CD4-positive, alpha-beta T cell treated with Interleukin-6 for 4 hours (primary cell): Measurements from ENCODE around the gene ITSN1.
"Not testable (repeated sequence)": the region's sequence is repeated elsewhere in the genome, so short reads cannot be mapped to it uniquely, and the experiment has no call there.

Source experiments
- DNase-seq: peaks from one replicate; pipeline ENCODE4 v3.0.0-alpha.2; 2020; ENCODE audit warnings: mixed read lengths

The ITSN1 gene

GRCh38 chr21:33642027-33642895 is at the start of gene ITSN1:
TSS of gene ITSN1 (plus strand) at chr21:33642501. CDS start at chr21:33718829, 76,328 bp downstream.
- DNase-seq = peak; percentile 100

GRCh38 chr21:33598051-33598450 is 44.2 kb upstream of the ITSN1 start:
- no peak for DNase-seq

- DNase-seq = no peak
Observed at GRCh38 chr21:33608559-33608958, 33.7 kb upstream of the ITSN1 start.

GRCh38 chr21:33611006-33611744 is 31.1 kb upstream of the ITSN1 start:
- DNase-seq = no peak

DNA sequence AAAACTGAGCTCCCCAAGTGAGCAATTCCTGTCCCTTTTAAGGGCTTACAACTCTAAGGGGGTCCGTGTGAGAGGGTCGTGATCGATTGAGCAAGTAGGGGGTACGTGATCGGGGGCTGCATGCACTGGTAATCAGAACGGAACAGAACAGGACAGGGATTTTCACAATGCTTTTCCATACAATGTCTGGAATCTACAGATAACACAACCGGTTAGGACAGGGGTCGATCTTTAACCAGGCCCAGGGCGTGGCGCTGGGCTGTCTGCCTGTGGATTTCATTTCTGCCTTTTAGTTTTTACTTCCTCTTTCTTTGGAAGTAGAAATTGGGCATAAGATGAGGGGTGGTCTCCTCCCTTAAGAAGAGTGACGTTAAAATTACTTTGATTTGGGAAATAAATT is 24.7 kb upstream of the ITSN1 start:
- DNase-seq = not testable (repeated sequence)

DNA sequence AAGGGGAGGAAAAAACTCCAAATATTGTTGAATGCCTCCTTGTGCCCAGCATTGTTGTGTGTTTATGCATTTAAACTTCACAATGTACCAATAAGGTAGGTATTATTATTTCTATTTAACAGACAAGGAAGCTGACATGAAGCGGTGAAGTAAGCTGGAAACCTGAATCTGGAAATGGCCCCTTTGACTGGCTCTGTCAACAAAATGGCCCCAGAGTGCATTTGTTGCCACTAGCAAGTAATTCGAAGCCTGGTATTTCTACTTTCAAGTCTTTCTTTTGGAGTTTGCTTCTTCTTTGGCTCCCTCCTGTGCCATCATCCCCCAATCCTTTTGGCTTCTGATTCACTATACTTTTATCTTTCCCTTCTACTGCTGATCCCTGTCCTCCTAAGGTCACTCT is 23.9 kb upstream of the ITSN1 start:
- no peak for DNase-seq

DNA sequence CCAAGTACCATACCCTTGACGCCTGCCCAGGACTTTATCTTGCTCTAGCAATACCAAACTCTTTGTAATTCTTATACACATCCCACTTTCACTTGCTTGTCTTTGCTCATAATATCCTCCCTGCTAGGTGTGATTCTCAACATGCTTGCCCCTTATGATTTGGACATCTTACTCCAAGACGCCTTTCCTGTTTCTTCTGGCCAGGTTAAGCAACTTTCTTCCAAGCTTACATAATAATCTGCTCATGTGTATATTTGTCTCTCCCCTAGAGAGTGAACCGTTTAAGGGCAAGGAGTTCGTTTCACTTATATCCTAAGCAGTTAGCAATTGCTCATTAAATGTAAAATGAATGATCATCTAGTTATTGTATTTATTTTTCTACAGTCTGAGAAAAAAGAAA is 22.6 kb upstream of the ITSN1 start:
- no peak for DNase-seq

GRCh38 chr21:33622253-33622652 is 20.0 kb upstream of the ITSN1 start:
- no peak for DNase-seq

DNA sequence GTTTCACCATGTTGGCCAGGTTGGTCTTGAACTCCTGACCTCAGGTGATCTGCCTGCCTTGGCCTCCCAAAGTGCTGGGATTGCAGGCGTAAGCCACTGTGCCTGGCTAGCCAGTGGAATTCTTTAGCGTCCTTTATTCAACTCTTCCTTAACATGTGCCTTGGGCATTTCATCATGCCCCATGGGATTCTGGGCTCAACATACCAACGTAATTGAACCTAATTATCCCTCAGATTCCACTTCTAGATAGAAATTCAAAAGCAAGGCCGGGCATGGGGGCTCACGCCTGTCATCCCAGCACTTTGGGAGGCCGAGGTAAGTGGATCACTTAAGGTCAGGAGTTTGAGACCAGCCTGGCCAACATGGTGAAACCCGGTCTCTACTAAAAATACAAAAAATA is 16.1 kb upstream of the ITSN1 start:
- DNase-seq = not testable (repeated sequence)

- DNase-seq = no peak
Observed at GRCh38 chr21:33634254-33634653, 8.0 kb upstream of the ITSN1 start.

- peak; percentile 3 for DNase-seq
Observed at GRCh38 chr21:33640697-33641351, 1.5 kb upstream of the ITSN1 start.

DNA sequence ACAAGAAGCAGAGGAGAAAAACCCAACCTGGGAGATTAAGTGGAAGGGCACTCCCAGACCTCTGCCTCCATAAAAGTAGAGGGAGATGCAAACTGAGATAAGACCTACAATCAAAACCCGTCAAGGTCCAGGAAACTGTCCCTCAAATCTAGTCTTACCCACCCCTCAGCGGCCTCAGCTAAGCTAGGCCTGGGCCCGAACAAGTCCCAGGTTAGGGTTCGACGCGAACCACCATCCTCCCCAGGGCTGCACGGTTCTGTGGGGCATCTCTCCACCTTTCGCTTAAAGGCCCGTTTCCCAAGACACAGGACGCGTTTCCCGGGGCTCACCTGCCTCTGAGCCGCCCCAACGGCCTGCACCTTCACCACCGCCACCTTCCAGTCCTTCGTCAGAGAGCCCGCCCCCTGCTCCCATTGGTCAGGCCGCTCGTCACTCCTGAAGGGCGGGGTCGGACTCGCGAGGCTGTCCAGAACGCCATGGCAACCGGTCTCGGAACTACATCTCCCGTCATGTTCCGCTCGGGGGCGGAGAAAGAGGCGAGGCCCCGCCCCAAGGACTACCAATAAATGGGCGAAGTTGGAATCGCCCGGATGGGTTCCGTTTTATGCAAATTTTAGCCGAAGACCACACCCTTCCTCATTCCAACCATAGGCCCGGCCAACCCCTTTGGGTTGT is 812 bp upstream of the ITSN1 start, which contains the start of gene CRYZL1:
CRYZL1 (minus strand) TSS at position 390 of the 675 bp plus-strand sequence. CDS start 10,190 bp downstream, outside the sequence.
- peak; percentile 100 for DNase-seq

GRCh38 chr21:33642896-33643657 is 776 bp downstream of the ITSN1 start:
- DNase-seq = peak; percentile 13

DNA sequence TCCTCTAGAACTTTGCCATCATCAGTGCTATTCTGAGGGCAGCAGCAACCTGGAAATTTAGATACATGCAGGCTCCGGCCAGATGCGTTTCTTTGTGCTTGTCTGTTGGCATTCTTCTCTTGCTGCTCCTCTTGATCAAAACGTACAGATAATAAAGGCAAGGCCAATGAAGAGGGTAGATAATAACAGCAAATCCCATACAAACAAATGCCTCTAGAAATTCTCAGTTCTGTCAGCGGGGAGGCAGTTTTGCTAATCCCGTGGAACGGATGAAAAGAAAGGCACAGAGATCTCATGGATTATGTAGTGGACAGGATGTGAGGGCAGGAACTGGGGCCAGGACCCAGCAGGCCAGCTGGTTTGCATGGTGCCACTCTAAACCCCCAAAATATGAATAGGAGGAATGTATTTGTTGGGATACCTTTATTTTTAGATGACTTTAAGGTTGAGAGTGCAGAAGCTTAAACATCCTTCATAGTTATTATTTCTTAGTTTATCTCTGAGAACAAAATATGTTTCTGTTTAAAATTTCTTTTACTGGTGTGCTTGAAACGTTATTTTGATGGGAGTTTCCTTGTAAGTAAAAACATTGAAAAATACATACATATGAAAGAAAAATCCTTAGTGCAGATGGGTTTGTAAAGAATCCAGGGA is 1.5 kb downstream of the ITSN1 start:
- no peak for DNase-seq

DNA sequence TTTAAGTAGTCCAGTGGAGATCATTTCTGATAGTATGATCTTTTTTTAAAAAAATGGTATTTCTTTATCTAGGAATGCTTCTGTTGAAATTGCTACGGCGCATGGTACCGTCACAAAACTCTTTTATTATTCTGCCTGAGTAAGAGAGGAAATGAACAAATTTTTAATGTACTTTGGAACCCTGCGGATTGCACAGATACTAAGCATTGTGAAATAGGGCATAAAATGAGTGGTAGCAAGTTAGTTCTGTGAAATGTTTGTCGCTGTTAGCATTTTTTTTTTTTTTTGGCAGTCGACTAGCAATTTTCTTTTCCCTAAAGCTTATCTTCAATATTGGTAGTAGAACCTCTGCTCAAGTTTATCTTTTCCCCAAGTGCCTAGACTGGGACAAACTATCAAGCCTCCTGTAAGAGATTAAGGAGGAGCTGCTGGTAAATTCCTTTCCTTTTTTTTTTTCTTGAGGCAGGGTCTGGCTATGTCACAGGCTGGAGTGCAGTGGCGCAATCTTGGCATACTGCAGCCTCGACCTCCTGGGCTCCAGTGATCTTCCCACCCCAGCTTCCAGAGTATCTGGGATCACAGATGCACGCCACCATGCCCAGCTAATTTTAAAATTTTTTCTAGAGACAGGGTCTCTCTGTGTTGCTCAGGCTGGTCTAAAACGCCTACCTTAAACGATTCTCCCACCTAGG is 2.2 kb downstream of the ITSN1 start:
- no peak for DNase-seq

- DNase-seq = no peak
Observed at GRCh38 chr21:33645730-33646129, 3.4 kb downstream of the ITSN1 start.

- DNase-seq = no peak
Observed at GRCh38 chr21:33647587-33647986, 5.3 kb downstream of the ITSN1 start.

- DNase-seq = no peak
Observed at GRCh38 chr21:33648555-33648954, 6.3 kb downstream of the ITSN1 start.

DNA sequence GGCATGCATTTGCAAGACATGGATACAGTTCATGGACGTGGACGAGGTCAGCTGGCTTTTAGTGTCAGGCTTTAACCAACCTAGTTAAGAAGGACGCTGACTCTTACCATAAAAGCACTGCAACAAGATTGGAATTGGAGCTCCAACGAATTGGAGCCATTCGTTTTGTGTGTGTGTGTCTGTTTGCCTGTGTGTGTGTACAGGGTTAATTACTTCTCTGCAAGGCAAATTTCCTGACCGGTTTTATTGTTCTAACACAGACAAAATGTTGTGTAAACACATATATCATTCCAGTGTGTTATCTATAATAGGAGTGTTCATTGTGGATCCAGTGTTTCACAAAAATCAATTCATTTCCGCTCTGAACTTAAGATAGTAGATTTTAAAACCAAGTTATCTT is 7.9 kb downstream of the ITSN1 start:
- DNase-seq = no peak

- no peak for DNase-seq
Observed at GRCh38 chr21:33650929-33651509, 8.7 kb downstream of the ITSN1 start.
